HAP-1 (cell line): ENCODE data around the gene LRRC28.

Source experiments
- DNase-seq, 2 experiments: peaks; one replicate each; pipeline ENCODE4 v3.0.0-alpha.2; 2016 to 2020; ENCODE audit warnings: low spot score in 2 of 2
- H3K27me3 ChIP-seq: fragments of 250-450 bp; sonication (Bioruptor Pico); 2 replicates; pipeline ENCODE4 v1.5.1; 2020; ENCODE audit warnings: low read depth, mild to moderate bottlenecking, moderate library complexity
- H3K36me3 ChIP-seq: fragments of 250-450 bp; sonication (Bioruptor Pico); replicated peaks from 2 replicates; pipeline ENCODE4 v1.5.1; 2020; ENCODE audit warnings: mild to moderate bottlenecking
- H3K4me1 ChIP-seq: fragments of 250-450 bp; sonication (Bioruptor Pico); 2 replicates; pipeline ENCODE4 v1.5.1; 2020; ENCODE audit warnings: mild to moderate bottlenecking
- H3K4me3 ChIP-seq: fragments of 250-450 bp; sonication (Bioruptor Pico); 2 replicates; pipeline ENCODE4 v1.5.1; 2020; ENCODE audit warnings: mild to moderate bottlenecking, moderate library complexity
- H3K9me3 ChIP-seq: fragments of 250-450 bp; sonication (Bioruptor Pico); 2 replicates; pipeline ENCODE4 v1.5.1; 2020; ENCODE audit warnings: mild to moderate bottlenecking, moderate library complexity
- in situ Hi-C: fragments of 300-500 bp; cut with MboI; formaldehyde crosslinking; loops from 3 replicates; pipeline ENCODE4 v1.14.3; 2020; ENCODE audit warnings: low sequenced_read_pairs, inconsistent platforms, mixed read lengths

LRRC28 gene

DNA sequence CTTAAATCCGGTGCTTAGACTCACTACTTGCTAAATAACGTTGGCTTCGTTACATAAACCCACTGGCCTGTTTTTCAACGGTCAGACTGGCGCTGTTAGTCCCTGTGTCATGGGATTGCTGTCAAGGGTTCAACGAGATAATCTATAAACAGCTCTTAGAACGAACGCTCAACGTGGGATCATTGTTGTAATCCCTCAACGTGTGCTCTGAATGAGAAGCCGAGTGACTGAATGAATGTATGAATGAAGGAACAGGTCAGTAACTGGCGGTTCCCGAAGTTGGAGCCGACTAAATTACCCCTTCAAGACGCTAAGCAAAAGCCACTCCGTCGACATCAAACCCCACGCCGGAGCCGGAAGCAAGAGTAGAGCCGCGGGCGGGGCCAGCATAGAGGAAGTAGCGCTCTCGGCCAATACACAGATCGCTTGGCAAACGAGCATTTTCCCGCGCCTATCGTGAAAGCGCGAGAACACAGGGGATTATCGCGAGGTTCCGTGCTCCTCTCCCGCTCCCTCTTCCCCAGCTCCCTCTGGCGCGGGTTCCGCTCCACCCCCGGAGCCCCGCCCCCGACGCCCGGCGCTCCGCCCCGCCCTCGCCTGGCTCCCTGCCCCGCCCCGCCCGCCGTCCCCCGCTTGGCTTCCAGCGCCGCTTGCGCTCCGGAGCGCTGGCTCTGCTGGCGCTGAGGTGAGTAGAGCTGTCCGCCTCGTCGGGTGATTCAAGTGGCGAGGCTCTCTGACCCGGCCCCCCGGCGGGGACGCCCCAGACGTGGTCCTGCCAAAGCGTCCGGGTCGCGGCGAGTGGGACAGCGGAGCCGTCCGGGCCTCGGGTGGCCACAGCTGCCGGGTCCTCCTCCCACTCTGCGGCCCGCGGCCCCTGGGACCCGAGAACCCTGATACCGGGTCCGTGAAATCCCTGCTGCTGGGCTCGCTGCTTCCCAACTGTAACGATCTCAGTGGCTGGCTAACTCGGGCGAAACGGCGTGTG lies at the start of gene LRRC28:
TSS of gene LRRC28 (plus strand) at position 625 of the 985 bp plus-strand sequence. CDS start 4,477 bp downstream, outside the sequence.
- Histone ChIP-seq H3K4me1 (peaks cover 3% of the 10 kb centered on the region; the same call in 1 of the 2 replicates), H3K9me3 (no peaks in the 10 kb centered on the region), H3K4me3 (peak within 1 kb of the TSS; percentile 80), H3K27me3 (no peaks in the 10 kb centered on the region), H3K36me3 (no peaks in the 10 kb centered on the region)
- in situ Hi-C loops: loop anchor here (25.0 kb wide), 1 partner anchor 661 kb away; no protein-coding TSS in a partner anchor
- peak; percentile 98 for DNase-seq

DNA sequence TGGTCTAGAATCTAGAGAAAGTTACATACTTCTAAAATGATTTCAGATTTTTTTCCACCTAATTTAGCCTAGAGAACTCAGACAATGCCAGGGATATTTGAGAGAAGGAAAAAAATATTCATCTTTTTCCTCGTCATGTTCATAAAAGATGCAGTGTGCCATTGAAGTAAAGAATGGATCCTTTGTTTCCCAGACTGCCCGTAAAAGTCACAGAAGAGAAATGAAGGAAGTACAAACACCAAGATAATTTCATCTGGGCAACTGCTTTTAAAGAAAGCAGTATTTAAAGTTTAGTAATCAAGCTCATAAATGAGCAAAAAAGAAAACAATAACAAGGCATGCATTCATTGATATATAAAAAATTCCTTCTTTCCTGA lies 49.1 kb upstream of the LRRC28 start:
- H3K4me1 ChIP-seq: no peaks in the 10 kb centered on the region
- in situ Hi-C loops: loop anchor here (25.0 kb wide), 2 partner anchors 290 to 765 kb away; no protein-coding TSS in a partner anchor

DNA sequence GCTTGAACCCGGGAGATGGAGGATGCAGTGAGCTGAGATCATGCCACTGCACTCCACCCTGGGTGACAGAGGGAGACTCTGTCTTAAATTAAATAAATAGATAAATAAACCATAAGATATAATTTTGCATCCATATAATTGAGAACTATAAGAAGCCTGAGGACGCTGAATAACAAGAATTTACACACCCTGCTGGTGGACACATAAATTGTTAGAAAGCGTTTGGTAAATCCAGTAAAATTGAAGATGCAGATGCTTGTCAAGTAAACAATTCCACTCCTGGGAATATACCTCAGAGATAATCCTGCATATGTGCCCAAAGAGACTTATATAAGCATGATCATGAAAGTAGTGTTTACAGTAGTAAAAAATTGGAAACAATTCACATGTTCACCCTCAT lies 43.6 kb upstream of the LRRC28 start:
- Histone ChIP-seq H3K4me3 (no peak overlapping the region), H3K4me1 (no peaks in the 10 kb centered on the region), H3K27me3 (no peaks in the 10 kb centered on the region; the same call in 1 of the 2 replicates), H3K9me3 (no peaks in the 10 kb centered on the region), H3K36me3 (no peaks in the 10 kb centered on the region)
- in situ Hi-C loops: loop anchor here (25.0 kb wide), 2 partner anchors 295 to 770 kb away; no protein-coding TSS in a partner anchor
- no peak for DNase-seq

More for the DNA sequence above, 49.1 kb upstream of the LRRC28 start:
- H3K36me3 ChIP-seq: no peaks in the 10 kb centered on the region
- H3K27me3 ChIP-seq: no peaks in the 10 kb centered on the region; the same call in 1 of the 2 replicates
- no peak overlapping the region for H3K4me3 ChIP-seq
- H3K9me3 ChIP-seq: no peaks in the 10 kb centered on the region
- DNase-seq: no peak

DNA sequence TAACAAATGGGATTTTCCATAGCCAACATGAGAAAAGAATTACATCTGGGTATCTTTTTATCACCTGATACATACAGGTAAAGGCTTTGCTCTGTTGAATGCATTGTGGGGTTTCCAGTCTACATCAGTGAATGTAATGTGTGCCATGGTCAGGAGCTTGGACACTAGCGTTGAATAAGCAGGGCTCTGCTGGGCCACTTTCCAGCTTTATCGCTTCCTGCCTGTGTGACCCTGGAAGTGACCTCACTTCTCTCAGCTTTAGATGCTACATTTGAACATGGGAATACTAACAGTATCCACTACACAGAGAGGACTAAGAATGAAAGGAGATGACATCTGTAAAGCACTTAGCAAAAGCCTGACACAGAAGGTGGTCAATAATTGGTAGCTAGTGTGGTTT lies 42.0 kb upstream of the LRRC28 start:
- no peaks in the 10 kb centered on the region for H3K36me3 ChIP-seq
- no peak for DNase-seq
- no peaks in the 10 kb centered on the region for H3K9me3 ChIP-seq
- no peaks in the 10 kb centered on the region for H3K4me1 ChIP-seq
- in situ Hi-C loops: loop anchor here (25.0 kb wide), 2 partner anchors 297 to 772 kb away; no protein-coding TSS in a partner anchor
- H3K4me3 ChIP-seq: no peak overlapping the region
- no peaks in the 10 kb centered on the region; the same call in 1 of the 2 replicates for H3K27me3 ChIP-seq

DNA sequence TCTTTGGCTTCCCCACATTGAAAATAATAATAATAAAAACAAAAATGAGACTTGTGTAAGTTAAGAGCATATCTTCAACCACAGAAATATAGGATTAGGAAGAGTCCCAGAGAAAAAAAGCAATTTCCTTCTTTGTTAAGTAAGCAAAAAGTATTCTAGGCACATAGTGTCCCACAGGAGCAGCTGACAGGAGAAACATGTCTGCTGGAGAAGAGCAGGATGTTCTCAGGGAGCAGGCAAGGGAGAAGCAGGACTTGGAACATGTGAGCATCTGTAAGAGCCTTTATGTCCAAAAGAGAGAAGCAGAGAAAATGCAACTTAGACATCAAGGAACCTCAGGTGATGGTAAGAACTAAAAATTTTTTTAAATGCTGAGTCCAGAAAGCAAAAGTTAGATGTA lies 40.9 kb upstream of the LRRC28 start:
- DNase-seq: no peak
- no peaks in the 10 kb centered on the region; the same call in 1 of the 2 replicates for H3K27me3 ChIP-seq
- H3K9me3 ChIP-seq: no peaks in the 10 kb centered on the region
- H3K4me1 ChIP-seq: no peaks in the 10 kb centered on the region
- no peak overlapping the region for H3K4me3 ChIP-seq
- no peaks in the 10 kb centered on the region for H3K36me3 ChIP-seq
- in situ Hi-C loops: loop anchor here (5.0 to 25.0 kb wide), 3 partner anchors 113 to 773 kb away; no protein-coding TSS in a partner anchor

DNA sequence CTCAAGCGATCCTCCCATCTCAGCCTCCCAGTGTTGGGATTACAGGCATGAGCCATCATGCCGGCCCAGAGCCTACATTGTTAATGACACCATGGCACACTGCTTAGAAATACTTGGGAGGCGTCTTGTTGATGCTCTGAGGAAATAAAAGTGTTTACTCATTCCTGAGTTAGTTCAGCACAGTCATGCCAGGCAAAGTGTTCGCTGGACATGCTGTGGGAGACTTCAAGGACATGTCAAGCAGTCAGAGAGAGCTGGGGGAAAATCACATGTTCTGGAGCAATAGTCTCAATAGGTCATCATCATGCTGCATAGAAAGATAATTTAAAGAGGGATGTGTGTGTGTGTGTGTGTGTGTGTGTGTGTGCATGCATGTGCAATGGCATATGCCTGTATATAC lies 39.4 kb upstream of the LRRC28 start:
- in situ Hi-C loops: loop anchor here (5.0 to 25.0 kb wide), 3 partner anchors 115 to 775 kb away; no protein-coding TSS in a partner anchor

DNA sequence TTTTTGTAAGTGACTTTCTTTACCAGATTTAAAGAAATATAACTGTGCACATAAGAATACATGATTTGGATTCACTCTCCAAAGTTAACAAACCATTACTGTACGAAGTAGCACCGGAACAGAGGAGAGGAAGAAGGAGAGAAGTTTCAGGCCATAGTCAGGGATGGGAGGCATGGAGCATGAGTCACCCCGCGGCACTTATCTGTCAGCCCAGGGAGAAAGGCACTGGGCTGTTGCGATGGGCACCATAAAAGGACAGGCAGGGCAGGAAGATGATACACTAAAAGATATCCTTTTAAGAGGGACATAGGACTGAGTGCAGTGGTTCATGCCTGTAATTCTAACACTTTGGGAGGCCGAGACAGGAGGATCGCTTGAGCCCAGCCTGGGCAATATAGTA lies 38.9 kb upstream of the LRRC28 start:
- in situ Hi-C loops: loop anchor here (5.0 to 25.0 kb wide), 3 partner anchors 115 to 775 kb away; no protein-coding TSS in a partner anchor
- Histone ChIP-seq H3K9me3 (no peaks in the 10 kb centered on the region), H3K4me3 (no peak overlapping the region), H3K4me1 (peaks cover under 1% of the 10 kb centered on the region), H3K27me3 (no peaks in the 10 kb centered on the region), H3K36me3 (no peaks in the 10 kb centered on the region)
- DNase-seq: no peak

More for the DNA sequence above, 39.4 kb upstream of the LRRC28 start:
- H3K27me3 ChIP-seq: no peaks in the 10 kb centered on the region
- DNase-seq: no peak
- H3K4me3 ChIP-seq: no peak overlapping the region
- no peaks in the 10 kb centered on the region for H3K9me3 ChIP-seq
- H3K36me3 ChIP-seq: no peaks in the 10 kb centered on the region
- H3K4me1 ChIP-seq: no peaks in the 10 kb centered on the region

DNA sequence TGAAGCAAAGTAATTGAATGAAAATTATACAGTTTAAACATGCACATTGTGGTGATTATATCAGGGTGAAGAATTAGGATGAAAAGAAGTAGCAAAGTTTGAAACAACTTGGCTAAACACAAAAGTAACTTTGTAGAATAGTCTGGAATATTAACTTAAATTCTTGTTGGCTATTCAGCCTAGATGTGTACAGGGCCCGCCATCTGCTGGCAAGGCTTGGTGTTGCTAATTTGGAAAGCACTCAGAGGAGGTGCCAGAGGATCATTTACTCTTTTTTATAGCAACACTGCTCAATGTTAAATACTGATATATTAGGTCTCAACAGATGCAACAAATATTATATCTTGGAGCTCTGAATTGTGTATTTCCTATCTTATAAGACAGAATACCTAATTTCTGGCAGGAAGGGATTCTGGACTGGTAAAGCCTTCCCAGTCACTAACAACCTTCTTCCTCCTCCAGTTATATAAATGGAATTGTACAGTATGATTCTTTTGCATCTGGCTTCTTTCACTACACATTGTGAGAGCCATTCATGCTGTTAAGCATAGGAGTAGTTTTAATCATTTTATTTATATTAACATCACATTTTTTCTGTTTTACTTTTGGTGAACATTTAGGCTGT lies 38.0 kb upstream of the LRRC28 start:
- Histone ChIP-seq H3K36me3 (no peaks in the 10 kb centered on the region), H3K9me3 (no peaks in the 10 kb centered on the region), H3K4me3 (no peak overlapping the region), H3K27me3 (no peaks in the 10 kb centered on the region), H3K4me1 (peaks cover 5% of the 10 kb centered on the region)
- in situ Hi-C loops: loop anchor here (5.0 to 25.0 kb wide), 3 partner anchors 116 to 776 kb away; no protein-coding TSS in a partner anchor
- DNase-seq: peak; percentile 40 to 82

DNA sequence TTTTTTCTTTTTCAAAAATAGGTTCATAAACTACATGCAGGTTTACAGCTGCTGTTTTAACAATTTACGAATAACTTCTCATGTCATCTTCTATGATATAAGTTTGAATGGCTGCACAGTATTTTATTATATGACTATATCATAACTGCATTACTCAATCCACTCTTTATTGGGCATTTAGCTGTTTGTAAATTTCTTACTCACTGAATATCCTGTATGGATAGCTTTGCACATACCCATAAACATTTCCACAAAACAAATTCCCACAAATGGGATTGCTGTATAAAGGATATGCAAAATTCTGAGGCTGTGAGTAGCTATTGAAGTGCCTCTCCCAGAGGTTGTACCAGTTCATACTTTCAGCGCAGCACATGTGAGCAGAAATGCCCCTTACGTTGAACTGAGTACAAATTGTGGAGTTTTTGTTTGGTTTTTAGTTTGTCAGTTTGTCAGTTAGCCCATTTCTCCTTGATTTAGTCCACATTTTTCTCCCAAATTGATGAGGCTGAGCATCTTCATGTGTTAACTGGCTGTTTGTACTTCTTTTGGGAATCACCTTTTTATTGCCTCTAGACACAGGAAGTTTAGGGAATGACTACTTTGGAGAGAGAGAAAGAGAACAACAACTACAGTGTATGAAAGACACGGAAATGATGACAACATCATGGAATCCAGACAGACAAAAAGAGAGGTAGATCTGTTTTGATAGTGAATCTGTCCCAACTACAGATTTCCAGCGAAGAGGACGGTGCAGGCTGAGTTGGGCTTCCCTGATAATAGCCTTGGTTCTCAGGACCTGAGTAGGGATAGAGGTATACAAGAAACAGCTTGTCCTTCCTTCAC lies 26.7 kb upstream of the LRRC28 start:
- no peak for DNase-seq
- H3K36me3 ChIP-seq: no peaks in the 10 kb centered on the region
- no peak overlapping the region for H3K4me3 ChIP-seq
- no peaks in the 10 kb centered on the region for H3K4me1 ChIP-seq
- no peaks in the 10 kb centered on the region for H3K27me3 ChIP-seq
- no peaks in the 10 kb centered on the region for H3K9me3 ChIP-seq
- in situ Hi-C loops: loop anchor here (25.0 kb wide), 2 partner anchors 312 to 787 kb away; no protein-coding TSS in a partner anchor

DNA sequence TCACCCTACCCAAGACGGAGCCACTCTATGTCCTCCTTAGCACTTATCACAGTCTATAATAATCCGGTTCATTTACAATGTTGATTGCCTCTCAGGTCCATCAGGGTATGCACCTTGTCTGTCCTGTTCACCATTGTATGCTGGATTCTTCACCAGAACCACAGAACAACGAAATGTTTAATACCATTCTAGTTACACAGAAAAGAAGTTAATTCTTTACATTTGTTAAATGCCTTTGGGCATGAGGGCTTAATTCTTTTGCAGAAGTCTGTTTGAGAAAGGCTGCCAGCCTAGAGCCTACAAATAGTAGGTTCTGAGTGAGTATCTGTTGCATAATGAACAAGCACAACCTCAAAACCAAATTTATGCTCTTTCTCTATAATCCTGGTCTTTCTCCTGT lies 24.5 kb upstream of the LRRC28 start:
- Histone ChIP-seq H3K4me3 (no peak overlapping the region), H3K9me3 (no peaks in the 10 kb centered on the region), H3K4me1 (no peaks in the 10 kb centered on the region), H3K27me3 (no peaks in the 10 kb centered on the region), H3K36me3 (no peaks in the 10 kb centered on the region)
- in situ Hi-C loops: no loop called here
- no peak for DNase-seq

DNA sequence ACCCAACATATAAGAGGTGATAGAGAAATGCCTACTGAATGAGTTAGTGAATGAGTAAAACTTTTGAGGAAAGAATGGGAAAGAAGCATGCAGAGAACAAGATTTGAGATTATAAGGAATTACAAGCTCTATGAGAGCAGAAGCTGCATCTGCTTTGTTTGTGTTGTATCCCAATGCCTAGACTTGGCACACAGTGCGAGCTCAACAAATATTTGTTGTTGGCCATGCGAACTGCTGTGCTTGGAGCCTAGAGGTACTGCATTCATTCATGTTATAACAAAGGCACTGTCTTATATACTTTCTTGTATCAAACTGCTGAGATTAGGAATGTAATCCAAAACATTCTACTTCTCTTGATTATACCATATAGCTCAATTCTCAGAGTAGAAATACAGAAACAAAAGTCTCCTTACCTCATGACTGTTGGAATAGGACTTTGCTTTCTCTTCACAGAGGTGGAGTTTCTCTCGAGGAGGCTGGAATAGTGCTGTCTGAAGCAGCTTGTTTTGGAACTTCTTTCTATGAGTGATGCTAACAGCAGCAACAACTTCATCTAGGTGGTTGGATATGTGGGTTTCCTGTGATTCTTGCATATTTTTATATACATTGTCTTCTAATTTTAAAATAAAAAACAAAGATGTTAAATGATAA lies 23.0 kb upstream of the LRRC28 start:
- DNase-seq: no peak
- Histone ChIP-seq H3K4me1 (no peaks in the 10 kb centered on the region), H3K27me3 (no peaks in the 10 kb centered on the region), H3K36me3 (no peaks in the 10 kb centered on the region), H3K9me3 (no peaks in the 10 kb centered on the region), H3K4me3 (no peak overlapping the region)
- in situ Hi-C loops: no loop called here

DNA sequence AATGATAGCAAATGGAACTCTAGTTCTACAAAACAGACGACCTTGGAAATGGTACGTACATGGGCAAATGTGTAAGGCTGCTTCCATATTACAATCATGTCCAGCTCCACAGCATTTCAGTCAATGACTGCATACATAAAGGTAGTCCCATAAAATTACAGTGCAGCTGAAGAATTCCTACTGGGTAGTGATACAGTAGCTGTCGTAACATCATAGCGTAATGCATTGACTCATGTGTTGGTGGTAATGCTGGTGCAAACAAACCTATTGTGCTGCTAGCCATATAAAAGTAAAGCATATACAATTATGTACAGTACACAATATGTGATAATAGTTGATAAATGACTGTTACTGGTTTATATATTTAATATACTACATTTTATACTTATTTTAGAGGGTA lies 20.4 kb upstream of the LRRC28 start:
- Histone ChIP-seq H3K4me3 (no peak overlapping the region), H3K9me3 (no peaks in the 10 kb centered on the region), H3K36me3 (no peaks in the 10 kb centered on the region), H3K4me1 (no peaks in the 10 kb centered on the region), H3K27me3 (no peaks in the 10 kb centered on the region)
- in situ Hi-C loops: no loop called here
- DNase-seq: no peak
